ENCODE measurements around the gene IQCE. TPM values are rescaled to one million over a fixed set of nuclear protein-coding genes. Genes with fewer than 3 reads are reported as not detected.

The IQCE gene
- total and polyA plus RNA-seq, 10 of the 15 experiments (the other 5 are each of a cell fraction or from before 2014, with no cell fraction given): 0.37 to 8.1 (median 3.7) TPM

- ChIA-PET SMC1A (ENCODE audit: uncharacterized antibody, unreplicated experiment) (no interaction called here), POLR2A (no interaction called here), CTCF (no interaction called here), RAD21 (ENCODE audit: unreplicated experiment) (no interaction called here)
- peaks cover 0 to 19% of the 10 kb centered on the region in 2 experiments; a peak in 2 of 4 replicates for H3K36me3 ChIP-seq (ENCODE audit: control insufficient read depth in 2 of 2, insufficient read depth in 2 of 2, low read length in 1 of 2)
- no peak for ATAC-seq
- no peak overlapping the region for H2AFZ ChIP-seq (ENCODE audit: control insufficient read depth, low read depth, low read length)
- H3K9ac ChIP-seq (ENCODE audit: control insufficient read depth, insufficient read depth, low read length): no peak overlapping the region
- H3K27ac ChIP-seq (ENCODE audit: control insufficient read depth, insufficient read depth): no peak overlapping the region
- H4K20me1 ChIP-seq (ENCODE audit: control insufficient read depth, insufficient read depth): no peaks in the 10 kb centered on the region
- no peak for FAIRE-seq
- in situ Hi-C loops (cut with MboI) (no loop called here), intact Hi-C loops (cut with micrococcal nuclease; ENCODE audit: unreplicated experiment) (no loop called here)
- H3K27me3 ChIP-seq (replicated peaks in 1 of 2; ENCODE audit: control insufficient read depth in 2 of 2, insufficient read depth in 2 of 2, low read length in 1 of 2): no peaks in the 10 kb centered on the region
- no peak overlapping the region for H3K4me3 ChIP-seq
- no peak overlapping the region for H3K4me2 ChIP-seq (ENCODE audit: control insufficient read depth, insufficient read depth)
- H3K4me1 ChIP-seq (ENCODE audit: control insufficient read depth, insufficient read depth, low read length): no peaks in the 10 kb centered on the region
- no peaks in the 10 kb centered on the region for H3K9me3 ChIP-seq (replicated peaks; ENCODE audit: control insufficient read depth, insufficient read depth, low read length)
- no TSS peak for BruUV-seq (replicated peaks)
- WGBS (ENCODE audit: insufficient coverage, insufficient replicate concordance, low lambda C conversion rate, missing lambda C conversion rate): 95% methylated on average over 32 of the region's 32 CpGs
- DNase-seq (ENCODE audit: low read depth, low spot score): no peak
- no peaks in the 10 kb centered on the region for H3K79me2 ChIP-seq (ENCODE audit: control insufficient read depth, insufficient read depth, low read length)
- TF ChIP-seq PAX5 (IDR thresholded peaks at IDR 0.05; ENCODE audit: borderline replicate concordance, low read depth, low read length) (no peak), REST (IDR thresholded peaks at IDR 0.05; ENCODE audit: low read depth, low read length) (no peak), SP1 (IDR thresholded peaks at IDR 0.05; ENCODE audit: low read depth, low read length) (no peak), PRDM15 (CRISPR knock-in tag; IDR thresholded peaks at IDR 0.05) (no peak), RELA (IDR thresholded peaks at IDR 0.05; ENCODE audit: borderline replicate concordance, partially characterized antibody) (no peak), USF1 (IDR thresholded peaks at IDR 0.05; ENCODE audit: borderline replicate concordance, extremely low read length, insufficient read depth, low read depth, low read length) (no peak), IRF5 (IDR thresholded peaks at IDR 0.05; ENCODE audit: borderline replicate concordance) (no peak), HCFC1 (IDR thresholded peaks at IDR 0.05; ENCODE audit: low read length) (no peak), SIX5 (IDR thresholded peaks at IDR 0.05; ENCODE audit: low read depth, low read length, severe bottlenecking) (no peak), ZNF207 (IDR thresholded peaks at IDR 0.05; ENCODE audit: borderline replicate concordance) (no peak), SREBF2 (IDR thresholded peaks at IDR 0.05; ENCODE audit: low read length) (no peak)
These were observed 19.5 kb upstream of the IQCE start for GRCh38 chr7:2539031-2539911.
